Measurements from ENCODE around the gene LGR6.

LGR6 gene

DNA sequence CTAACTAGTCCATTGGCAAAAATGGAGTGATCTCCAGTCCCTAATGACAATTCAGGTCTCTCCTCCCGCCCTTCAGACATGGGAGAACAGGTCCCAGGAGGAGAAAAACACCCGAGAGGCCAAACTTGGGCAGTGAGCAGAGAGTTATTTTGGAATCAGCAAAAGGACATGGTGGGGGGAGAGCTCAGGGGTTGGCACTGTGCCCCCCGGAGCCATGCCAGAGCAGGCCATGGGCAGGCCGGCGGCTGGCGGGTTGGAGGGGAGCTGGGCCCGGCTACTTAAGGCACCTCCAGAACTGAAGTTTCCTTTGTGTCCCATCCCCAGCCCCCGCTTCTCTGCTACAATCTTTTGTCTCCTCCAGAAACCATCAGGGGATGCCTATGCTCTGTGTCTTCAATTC is 7.1 kb downstream of the LGR6 start:
- no peak overlapping the region for H3K4me2 ChIP-seq (ENCODE audit: low read depth, low read length, poor library complexity, severe bottlenecking)
- H3K79me2 ChIP-seq (ENCODE audit: insufficient read depth, low read length), result no peaks in the 10 kb centered on the region
- H3K4me1 ChIP-seq (ENCODE audit: insufficient read depth, low read length, poor library complexity, severe bottlenecking), result peaks cover 13% of the 10 kb centered on the region
- H3F3A ChIP-seq (ENCODE audit: low read depth), result no peaks in the 10 kb centered on the region
- H3K27me3 ChIP-seq (ENCODE audit: insufficient read depth, low read length, poor library complexity, severe bottlenecking), result no peaks in the 10 kb centered on the region
- no peaks in the 10 kb centered on the region for H3K36me3 ChIP-seq (ENCODE audit: insufficient read depth, low read length)
- H2AFZ ChIP-seq (ENCODE audit: low read length), result no peak overlapping the region
- no peak overlapping the region for H3K9ac ChIP-seq (ENCODE audit: low read depth, low read length, poor library complexity, severe bottlenecking)
- H3K9me3 ChIP-seq (ENCODE audit: insufficient read depth, low read depth, low read length), result no peaks in the 10 kb centered on the region
- H3K4me3 ChIP-seq (ENCODE audit: low read length, poor library complexity, severe bottlenecking), result no peak overlapping the region
- H4K20me1 ChIP-seq (ENCODE audit: insufficient read depth, low read length, poor library complexity, severe bottlenecking), result no peaks in the 10 kb centered on the region
- no peaks in the 10 kb centered on the region for H3K9me2 ChIP-seq (replicated peaks; ENCODE audit: low read depth, low read length)
- TF ChIP-seq EZH2phosphoT487 (IDR thresholded peaks at IDR 0.05; ENCODE audit: borderline replicate concordance), result no peak
- TF ChIP-seq, protein P1, sequence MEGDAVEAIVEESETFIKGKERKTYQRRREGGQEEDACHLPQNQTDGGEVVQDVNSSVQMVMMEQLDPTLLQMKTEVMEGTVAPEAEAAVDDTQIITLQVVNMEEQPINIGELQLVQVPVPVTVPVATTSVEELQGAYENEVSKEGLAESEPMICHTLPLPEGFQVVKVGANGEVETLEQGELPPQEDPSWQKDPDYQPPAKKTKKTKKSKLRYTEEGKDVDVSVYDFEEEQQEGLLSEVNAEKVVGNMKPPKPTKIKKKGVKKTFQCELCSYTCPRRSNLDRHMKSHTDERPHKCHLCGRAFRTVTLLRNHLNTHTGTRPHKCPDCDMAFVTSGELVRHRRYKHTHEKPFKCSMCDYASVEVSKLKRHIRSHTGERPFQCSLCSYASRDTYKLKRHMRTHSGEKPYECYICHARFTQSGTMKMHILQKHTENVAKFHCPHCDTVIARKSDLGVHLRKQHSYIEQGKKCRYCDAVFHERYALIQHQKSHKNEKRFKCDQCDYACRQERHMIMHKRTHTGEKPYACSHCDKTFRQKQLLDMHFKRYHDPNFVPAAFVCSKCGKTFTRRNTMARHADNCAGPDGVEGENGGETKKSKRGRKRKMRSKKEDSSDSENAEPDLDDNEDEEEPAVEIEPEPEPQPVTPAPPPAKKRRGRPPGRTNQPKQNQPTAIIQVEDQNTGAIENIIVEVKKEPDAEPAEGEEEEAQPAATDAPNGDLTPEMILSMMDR (conservative IDR thresholded peaks at IDR 0.05; ENCODE audit: low read length), result no peak

DNA sequence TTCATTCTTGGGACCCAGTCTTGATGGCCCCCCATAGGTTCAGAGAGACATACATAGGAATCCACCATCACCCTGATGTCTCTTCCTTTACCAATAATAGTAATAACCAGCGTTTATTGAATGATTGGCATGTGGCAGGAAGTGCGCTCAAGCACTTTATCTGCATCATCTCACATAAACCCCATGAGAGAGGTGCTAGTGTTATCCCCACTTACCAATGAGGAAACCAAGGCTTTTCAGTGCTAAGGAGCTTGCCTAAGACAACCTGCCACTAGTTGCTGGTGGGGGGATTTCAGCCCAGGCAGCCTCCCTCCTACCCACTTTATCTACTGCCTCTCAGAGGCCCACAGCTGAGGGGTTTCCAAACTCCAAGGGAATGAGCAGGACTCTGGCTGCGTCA is 7.7 kb downstream of the LGR6 start:
- TF ChIP-seq EZH2phosphoT487 (IDR thresholded peaks at IDR 0.05; ENCODE audit: borderline replicate concordance), result no peak
- TF ChIP-seq, protein P1 (conservative IDR thresholded peaks at IDR 0.05; ENCODE audit: low read length), result no peak
- no peak overlapping the region for H3K4me3 ChIP-seq (ENCODE audit: low read length, poor library complexity, severe bottlenecking)
- peaks cover 13% of the 10 kb centered on the region for H3K4me1 ChIP-seq (ENCODE audit: insufficient read depth, low read length, poor library complexity, severe bottlenecking)
- no peaks in the 10 kb centered on the region for H3K9me3 ChIP-seq (ENCODE audit: insufficient read depth, low read depth, low read length)
- no peak overlapping the region for H3K4me2 ChIP-seq (ENCODE audit: low read depth, low read length, poor library complexity, severe bottlenecking)
- H4K20me1 ChIP-seq (ENCODE audit: insufficient read depth, low read length, poor library complexity, severe bottlenecking), result no peaks in the 10 kb centered on the region
- no peaks in the 10 kb centered on the region for H3K79me2 ChIP-seq (ENCODE audit: insufficient read depth, low read length)
- no peaks in the 10 kb centered on the region for H3K9me2 ChIP-seq (replicated peaks; ENCODE audit: low read depth, low read length)
- no peaks in the 10 kb centered on the region for H3K36me3 ChIP-seq (ENCODE audit: insufficient read depth, low read length)
- no peaks in the 10 kb centered on the region for H3F3A ChIP-seq (ENCODE audit: low read depth)
- no peaks in the 10 kb centered on the region for H3K27me3 ChIP-seq (ENCODE audit: insufficient read depth, low read length, poor library complexity, severe bottlenecking)
- H3K9ac ChIP-seq (ENCODE audit: low read depth, low read length, poor library complexity, severe bottlenecking), result no peak overlapping the region
- H2AFZ ChIP-seq (ENCODE audit: low read length), result no peak overlapping the region

DNA sequence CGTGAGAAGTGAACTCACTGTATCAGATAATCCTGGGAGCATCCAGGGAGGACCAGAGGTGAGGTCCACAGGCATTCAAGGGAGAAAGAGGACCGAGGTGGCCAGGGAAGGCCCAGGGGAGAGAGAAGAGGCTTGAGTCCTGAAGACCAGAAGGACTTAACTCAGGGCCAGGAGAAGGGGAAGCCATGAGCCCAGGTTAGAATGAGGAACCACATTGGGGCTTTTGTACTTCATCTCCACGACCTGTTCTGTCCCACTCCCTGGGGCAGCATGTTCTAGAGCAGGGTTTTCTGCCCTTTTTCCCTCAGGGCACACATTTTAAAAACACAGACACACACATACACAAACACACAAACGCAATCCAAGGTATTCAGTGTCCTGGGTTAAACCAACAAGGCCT is 8.4 kb downstream of the LGR6 start:
- Histone ChIP-seq H3F3A (ENCODE audit: low read depth) (no peaks in the 10 kb centered on the region), H3K4me3 (ENCODE audit: low read length, poor library complexity, severe bottlenecking) (no peak overlapping the region), H3K9me3 (ENCODE audit: insufficient read depth, low read depth, low read length) (no peaks in the 10 kb centered on the region), H3K79me2 (ENCODE audit: insufficient read depth, low read length) (no peaks in the 10 kb centered on the region), H3K4me1 (ENCODE audit: insufficient read depth, low read length, poor library complexity, severe bottlenecking) (peaks cover 13% of the 10 kb centered on the region), H3K9me2 (replicated peaks; ENCODE audit: low read depth, low read length) (no peaks in the 10 kb centered on the region), H3K4me2 (ENCODE audit: low read depth, low read length, poor library complexity, severe bottlenecking) (no peak overlapping the region), H4K20me1 (ENCODE audit: insufficient read depth, low read length, poor library complexity, severe bottlenecking) (no peaks in the 10 kb centered on the region), H3K36me3 (ENCODE audit: insufficient read depth, low read length) (no peaks in the 10 kb centered on the region), H3K9ac (ENCODE audit: low read depth, low read length, poor library complexity, severe bottlenecking) (no peak overlapping the region), H2AFZ (ENCODE audit: low read length) (no peak overlapping the region), H3K27me3 (ENCODE audit: insufficient read depth, low read length, poor library complexity, severe bottlenecking) (no peaks in the 10 kb centered on the region)
- TF ChIP-seq, protein P1 (conservative IDR thresholded peaks at IDR 0.05; ENCODE audit: low read length), result no peak
- no peak for TF ChIP-seq EZH2phosphoT487 (IDR thresholded peaks at IDR 0.05; ENCODE audit: borderline replicate concordance)

All from Loucy (cell line).